Skeletal muscle cell (primary cell): ENCODE measurements around the gene HCK.
A peak's percentile ranks its signal among the peaks of the same experiment; 100 is the strongest.
"Not testable (repeated sequence)": the region's sequence is repeated elsewhere in the genome, so short reads cannot be mapped to it uniquely, and the experiment has no call there.

Source experiments
- DNase-seq: peaks from one replicate; pipeline ENCODE4 v3.0.0-alpha.2; 2010; ENCODE audit warnings: low read depth
- H3K4me3 ChIP-seq: 2 replicates; pipeline ENCODE4 v1.5.1; 2011; ENCODE audit warnings: low read depth, mild to moderate bottlenecking, control low read depth, low read length, moderate library complexity

Gene HCK

DNA sequence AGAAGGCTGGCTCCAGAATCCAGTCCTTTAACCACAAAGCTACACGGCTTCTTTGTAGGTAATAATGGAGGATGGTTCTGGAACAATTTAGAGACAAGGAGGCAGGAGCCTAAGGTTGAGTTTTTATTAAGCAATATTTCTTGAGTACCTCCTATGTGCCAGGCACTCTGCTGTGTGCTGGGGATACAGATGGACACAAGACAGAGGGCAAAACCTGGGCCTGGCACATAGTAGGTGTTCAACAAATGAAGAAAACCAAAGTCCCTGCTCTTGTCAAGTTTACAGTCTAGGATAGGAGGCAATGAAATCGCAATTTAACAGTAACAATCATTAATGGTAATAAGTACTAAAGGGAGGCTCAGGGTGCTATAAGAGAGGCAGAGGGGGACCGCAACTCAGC, 24.4 kb upstream of the HCK start:
- H3K4me3 ChIP-seq, result no peak overlapping the region
- DNase-seq, result no peak

DNA sequence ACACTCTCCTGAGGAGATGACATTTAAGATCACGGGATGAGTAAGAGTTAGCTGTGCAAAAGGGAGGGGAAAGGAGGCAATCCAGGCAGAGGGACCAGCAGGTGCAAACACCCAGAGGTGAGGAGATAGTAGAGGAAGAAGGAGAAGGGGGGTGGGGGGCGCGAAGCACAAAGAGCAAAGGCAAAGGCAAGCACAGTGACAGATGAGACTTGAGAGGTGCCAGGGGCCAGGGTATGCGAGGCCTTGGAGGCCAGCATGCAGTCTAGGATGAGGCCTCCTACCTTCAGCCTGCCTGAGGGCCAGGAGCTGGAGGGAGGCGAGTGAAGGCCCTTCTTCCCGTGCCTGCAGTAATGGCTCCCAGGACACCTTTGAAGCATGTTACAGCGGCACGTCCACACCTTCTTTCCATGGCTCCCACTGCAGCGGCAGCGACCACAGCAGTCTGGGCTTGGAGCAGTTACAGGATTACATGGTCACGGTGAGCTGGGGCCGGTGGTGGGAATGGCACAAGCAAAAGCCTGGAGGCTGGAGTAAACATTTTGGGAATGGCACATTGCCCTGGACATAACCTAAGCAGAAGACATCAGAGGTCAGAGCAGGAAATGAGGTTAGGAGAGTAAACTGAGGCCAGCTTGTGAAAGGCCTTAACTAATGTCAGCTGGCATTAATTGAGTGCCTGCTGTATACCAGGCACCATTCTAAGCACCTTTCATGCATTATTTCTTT, 23.2 kb upstream of the HCK start:
- DNase-seq, result no peak
- H3K4me3 ChIP-seq, result no peak overlapping the region

DNA sequence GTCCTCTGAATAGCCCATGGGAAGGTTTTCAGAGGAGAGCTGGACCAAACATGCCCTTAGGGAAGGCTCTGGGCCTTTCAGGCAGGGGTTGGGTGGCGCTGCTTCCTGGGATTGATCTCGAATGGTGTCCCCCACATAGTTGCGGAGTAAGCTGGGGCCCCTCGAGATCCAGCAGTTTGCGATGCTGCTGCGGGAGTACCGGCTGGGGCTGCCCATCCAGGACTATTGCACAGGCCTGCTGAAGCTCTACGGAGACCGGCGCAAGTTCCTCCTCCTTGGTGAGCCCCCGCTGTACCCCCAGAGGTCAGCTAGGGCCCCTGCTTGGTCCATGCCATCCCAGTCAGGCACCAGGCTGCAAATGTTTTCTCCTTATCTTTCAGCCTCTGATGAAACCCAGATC, 22.5 kb upstream of the HCK start:
- DNase-seq, result no peak
- no peak overlapping the region for H3K4me3 ChIP-seq

DNA sequence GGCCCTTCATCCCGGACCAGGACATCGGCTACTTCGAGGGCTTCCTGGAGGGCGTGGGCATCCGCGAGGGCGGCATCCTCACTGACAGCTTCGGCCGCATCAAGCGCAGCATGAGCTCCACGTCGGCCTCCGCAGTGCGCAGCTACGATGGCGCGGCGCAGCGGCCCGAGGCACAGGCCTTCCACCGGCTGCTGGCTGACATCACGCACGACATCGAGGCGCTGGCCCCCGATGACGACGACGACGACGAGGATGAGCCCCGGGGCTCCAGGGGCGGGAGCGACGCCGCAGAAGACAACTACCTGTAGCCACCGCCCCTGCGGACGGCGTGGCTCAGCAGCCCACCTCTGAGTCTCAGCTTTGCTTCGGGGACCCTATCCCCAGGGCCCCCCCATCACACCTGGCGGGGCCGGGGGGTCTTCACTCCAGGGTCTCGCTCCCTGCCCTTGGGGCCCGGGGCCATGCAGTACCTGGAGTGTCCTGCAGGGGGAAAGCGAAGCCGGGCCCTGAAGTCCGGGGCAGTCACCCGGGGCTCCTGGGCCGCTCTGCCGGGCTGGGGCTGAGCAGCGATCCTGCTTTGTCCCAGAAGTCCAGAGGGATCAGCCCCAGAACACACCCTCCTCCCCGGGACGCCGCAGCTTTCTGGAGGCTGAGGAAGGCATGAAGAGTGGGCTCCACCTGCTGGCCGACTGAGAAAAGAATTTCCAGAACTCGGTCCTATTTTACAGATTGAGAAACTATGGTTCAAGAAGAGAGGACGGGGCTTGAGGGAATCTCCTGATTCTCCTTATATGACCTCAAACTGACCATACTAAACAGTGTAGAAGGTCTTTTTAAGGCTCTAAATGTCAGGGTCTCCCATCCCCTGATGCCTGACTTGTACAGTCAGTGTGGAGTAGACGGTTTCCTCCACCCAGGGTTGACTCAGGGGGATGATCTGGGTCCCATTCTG, 20.8 kb upstream of the HCK start:
- H3K4me3 ChIP-seq, result peak overlapping the region; percentile 33
- DNase-seq, result peak; percentile 11

DNA sequence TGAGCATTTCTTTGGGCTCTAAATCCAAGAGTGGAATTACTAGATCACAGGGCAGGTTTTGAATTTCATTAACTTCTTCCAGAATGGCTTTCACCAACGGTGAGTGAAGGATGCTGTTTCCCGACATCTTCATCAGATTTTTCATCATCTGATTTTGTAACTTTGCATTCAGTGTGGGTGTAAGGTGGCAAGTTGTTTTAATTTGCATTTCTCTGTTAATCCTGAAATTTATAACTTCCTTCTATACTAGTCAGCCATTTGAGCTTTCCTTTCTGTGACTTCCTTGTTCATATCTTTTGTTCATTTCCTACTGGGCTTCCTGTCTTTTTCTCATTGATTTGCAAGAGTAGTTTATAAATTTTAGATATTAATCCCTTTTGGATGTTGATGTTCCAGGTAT, 18.7 kb upstream of the HCK start:
- no peak overlapping the region for H3K4me3 ChIP-seq
- no peak for DNase-seq

DNA sequence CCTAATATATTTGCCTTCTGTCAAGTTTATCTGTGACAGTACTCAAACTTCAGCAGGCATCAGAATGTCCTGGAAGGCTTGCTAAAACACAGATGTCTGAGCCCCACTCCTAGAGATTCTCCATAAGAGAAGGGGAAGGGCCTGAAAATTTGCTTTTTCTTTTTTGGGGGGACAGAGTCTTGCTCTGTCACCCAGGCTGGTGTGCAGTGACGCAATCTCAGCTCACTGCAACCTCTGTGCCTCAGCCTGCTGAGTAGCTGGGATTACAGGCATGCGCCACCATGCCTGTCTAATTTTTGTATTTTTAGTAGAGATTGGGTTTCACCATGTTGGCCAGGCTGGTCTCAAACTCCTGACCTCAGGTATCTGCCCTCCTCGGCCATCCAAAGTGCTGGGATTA, 18.3 kb upstream of the HCK start:
- DNase-seq, result not testable (repeated sequence)

DNA sequence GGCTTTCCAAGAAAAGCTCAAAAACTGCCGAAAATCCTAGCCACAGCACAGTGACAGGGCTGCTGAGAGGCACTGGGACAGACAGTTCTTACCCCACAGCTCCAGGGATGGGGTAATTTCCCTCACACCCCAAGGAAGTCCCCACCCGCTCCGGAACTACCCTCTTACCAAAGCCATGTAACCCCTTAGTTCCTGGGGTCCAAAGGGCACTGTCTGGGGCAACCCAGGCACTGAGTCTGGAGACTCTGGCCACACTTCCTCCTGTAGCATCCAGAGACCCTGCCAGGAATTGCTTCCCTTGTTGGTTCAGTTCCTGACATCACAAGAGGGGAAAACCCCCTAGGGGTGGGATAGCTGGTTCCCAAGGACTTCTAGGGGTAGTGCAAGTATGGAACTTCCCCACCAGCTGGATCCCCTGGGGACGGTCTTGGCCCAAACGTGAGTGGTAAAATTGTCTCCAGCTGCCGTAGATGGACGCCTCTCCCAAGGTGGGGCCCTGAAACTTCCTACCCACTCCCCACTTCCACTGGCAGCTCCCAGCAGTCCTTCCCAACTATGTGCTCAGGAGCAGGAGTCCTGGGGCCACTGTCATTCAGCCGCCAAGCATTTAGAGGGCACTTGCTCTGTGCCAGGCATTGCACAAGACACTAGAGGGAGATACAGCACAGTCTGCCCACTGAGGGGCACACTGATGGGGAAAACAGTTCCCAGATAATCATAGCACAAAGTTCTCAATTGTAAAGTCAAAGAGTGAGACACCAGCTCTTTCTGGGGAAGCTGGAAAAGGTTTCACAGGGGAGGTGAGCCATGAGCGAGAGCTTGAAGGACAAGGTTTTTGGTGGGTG, 17.2 kb upstream of the HCK start:
- H3K4me3 ChIP-seq, result no peak overlapping the region
- no peak for DNase-seq

More for the DNA sequence above, 18.3 kb upstream of the HCK start:
- not testable (repeated sequence) for H3K4me3 ChIP-seq

DNA sequence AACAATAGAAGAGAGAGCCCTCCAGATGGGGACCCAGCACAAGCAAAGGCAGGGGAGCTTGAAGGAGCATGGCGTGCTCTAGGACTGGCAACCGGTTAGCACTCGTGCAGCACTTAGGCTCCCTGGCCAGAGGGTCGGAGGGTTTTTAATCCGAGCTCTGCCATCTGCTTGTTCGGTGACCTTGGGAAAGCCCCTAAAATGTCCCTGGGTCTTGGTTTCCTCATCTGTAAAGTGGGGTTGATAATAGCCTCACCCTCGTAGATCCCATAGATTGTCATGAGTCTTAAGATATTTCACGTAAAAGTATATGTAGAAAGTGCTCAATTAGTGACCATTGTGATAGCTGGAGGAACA, 16.6 kb upstream of the HCK start:
- H3K4me3 ChIP-seq, result no peak overlapping the region
- no peak for DNase-seq

DNA sequence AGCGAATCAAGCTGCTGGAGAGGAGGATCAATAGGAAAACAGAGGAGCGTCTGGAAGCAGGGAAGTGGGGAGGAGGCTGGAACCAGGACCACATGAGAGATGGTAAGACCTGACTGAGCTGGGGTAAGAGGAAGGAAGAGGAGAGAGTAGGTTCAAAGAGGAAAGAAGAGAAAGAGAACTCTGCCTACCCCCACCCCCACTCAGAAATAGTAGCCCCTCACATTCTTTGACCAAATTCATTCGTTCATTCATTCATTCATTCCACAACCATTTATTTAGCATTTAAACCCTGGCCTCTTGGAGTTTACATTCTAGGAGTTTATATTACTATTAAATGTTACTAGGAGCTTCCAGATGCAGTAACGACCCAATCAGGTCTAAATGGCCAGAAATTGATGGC, 15.8 kb upstream of the HCK start:
- H3K4me3 ChIP-seq, result no peak overlapping the region
- no peak for DNase-seq

DNA sequence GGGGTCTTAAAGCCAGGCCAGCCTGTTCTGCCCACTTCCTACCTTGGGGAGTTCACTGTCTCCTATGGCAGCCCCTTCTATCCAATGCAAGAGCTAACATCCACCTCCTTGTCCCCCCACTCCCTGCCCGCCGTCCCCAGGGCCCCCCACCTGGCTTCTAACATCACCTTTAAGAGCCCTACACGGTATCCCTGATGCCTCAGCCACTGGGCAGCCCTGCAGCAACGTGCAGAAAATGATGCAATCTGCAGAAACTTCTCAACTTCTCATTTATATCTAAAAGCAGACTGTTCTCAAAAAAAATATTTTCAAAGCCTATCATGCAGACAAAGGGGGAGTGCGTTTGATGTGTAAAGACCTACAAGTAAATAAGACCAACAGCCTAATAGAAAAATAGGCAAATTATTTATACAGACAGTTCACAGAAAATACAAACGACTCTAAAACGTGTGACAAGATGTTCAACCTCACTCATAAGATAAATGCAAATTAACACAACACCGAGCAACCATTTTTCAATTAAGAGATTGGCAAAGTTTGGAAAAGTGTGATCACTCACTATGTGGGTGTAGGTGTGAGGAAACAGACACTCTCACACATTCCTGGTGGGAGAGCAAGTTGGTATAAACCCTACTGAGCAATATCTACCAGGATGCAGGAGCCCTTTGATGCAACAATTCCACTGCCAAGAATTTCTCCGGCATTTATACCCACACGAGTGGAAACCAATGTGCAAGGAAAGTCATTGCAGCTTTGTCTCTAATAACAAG, 15.1 kb upstream of the HCK start:
- peak; percentile 13 for DNase-seq
- no peak overlapping the region for H3K4me3 ChIP-seq

DNA sequence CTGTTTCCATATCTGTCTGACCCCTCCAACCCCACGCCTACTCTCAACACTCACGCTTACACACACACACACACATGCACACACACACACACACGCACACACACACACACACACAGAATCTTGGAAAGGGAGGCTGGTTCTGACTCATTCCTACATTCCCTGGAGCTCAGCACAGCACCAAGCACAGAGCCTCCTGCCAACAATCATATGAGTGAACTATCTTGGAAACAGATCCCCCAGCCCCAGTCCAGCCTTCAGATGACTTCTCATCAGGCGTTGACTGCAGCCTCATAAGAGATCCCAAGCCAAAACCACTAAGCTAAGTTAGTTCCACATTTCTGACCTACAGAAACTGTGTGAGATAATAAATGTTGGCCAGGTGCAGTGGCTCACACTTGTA, 14.1 kb upstream of the HCK start:
- H3K4me3 ChIP-seq, result no peak overlapping the region
- DNase-seq, result peak; percentile 24

DNA sequence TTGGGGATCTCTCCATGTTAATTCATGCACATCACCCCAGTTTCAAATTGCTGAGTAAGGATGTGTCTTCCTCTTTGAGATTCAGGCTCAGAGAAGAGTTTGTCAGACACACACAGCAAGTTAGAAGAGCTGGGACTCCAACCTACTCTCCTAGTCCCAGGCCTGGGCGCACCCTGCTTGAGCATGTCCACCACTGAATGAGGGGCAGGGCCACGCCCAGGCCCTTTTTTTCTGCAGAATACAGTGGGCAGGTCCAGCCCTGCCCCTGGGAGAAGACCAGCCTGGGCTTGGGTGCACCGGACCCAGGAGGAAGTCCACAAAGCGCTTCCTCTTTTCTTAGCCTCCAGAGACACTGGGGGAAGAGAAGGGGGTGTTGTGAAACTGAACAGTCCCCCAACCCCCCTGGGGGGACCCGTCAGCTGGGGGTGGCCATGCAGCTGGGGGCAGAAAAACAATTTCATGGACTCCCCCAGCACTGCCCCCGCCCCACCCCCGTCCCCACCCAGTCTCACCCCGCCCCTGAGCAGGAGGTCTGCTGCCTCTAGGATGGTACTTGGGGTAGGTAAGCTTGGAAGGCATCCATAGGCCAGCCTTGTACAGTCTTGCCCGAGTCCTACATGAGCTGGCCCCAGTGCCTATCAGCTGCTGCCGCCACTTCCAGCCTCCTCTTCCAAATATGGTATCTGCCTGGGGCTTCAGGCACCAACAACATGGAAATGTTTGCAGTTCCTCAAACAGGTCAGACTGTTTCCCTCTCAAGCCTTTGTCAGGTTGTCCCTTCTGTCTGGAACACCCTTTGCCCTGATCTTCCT, 11.7 kb upstream of the HCK start:
- DNase-seq, result no peak
- no peak overlapping the region for H3K4me3 ChIP-seq

DNA sequence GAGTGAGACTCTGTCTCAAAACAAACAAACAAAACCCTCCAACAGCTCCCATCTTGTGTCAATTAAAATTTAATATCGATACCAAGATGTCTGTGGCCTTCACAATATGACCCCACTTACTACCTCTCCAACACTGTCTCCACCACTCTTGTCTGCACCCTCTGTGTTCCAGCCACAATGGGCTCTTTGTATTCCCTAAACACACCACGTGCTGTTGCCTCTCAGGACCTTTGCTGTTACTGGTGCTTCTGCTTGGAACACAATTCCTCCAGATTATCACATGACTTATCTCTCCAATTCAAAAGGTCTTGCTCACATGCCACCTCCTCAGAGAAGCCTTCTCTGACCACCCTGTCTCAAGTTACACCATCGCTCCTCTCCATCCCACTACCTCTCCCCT, 6.0 kb upstream of the HCK start:
- no peak overlapping the region for H3K4me3 ChIP-seq
- DNase-seq, result no peak

DNA sequence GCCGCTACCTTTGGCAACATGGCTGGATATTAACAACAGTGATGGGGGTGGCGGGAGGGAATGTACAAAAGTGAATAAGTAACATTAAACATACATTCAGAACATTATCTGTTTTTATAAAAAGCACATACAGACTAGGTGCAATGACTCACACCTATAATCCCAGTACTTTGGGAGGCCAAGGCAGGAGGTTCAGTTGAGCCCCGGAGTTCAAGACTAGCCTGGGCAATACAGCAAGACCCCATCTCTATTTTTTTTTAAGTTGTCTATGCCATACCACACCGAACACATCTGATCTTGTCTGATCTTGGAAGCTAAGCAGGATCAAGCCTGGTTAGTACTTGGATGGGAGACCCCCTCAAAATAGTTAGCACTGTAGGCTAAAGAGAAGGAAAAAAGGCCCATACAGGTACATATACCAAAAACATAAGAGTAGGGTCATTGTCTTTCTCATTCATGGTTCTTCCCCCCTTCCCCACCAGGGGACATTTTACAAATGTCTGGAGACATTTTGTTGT, 1.7 kb upstream of the HCK start:
- no peak for DNase-seq

DNA sequence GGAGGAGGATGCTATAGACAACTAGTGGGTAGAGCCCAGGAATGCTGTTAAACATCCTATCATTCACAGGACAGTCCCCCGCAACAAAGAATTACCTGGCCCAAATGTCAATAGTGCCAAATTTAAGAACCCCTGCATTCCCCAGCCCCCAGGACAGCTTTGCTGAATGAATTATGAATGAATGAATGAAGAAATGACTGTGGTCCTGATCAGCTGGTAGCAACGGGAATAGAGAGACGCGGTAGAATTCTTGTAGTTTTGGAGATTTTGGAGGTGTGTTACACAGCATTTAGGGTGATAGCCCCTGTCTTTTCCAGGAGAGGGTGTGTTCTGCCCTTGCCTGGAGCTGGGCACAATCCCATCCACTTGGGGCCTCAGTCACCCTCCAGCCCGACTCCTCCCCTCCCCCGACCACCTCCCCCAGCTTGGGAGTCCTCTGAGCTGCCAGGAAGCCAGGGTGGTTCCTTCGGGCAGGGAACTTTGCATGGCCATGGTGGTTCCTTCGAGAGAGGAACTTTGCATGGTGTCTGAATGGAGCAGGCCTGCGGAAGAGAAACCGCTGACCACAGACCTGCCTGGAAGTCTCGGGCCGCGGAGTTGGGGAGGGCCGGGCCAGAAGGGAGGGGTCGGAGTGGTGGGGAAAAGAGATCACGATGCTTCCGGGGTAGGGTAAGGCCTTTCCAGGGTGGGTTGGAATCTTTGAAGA, 1.0 kb upstream of the HCK start:
- H3K4me3 ChIP-seq, result no peak overlapping the region
- DNase-seq, result no peak

More for the DNA sequence above, 1.7 kb upstream of the HCK start:
- H3K4me3 ChIP-seq, result no peak overlapping the region

DNA sequence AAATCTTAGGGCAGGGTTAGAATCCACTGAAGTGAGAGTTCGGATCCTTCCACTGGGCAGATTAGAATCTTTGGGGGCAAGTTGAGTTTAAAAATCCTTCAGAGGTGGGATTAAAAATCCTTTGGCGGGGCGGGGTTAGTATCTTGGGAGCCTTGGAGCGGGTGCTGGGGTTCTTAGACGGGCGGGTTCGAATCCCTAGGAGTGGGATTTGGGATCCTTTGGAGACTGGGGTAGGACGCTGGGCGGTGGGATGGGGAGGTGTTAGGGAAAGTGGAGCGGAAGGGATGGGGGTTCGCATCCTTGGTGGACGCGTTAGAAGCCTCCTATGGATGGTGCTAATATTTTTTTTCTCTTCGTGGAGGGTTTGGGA, 337 bp upstream of the HCK start:
- no peak overlapping the region for H3K4me3 ChIP-seq
- DNase-seq, result no peak

DNA sequence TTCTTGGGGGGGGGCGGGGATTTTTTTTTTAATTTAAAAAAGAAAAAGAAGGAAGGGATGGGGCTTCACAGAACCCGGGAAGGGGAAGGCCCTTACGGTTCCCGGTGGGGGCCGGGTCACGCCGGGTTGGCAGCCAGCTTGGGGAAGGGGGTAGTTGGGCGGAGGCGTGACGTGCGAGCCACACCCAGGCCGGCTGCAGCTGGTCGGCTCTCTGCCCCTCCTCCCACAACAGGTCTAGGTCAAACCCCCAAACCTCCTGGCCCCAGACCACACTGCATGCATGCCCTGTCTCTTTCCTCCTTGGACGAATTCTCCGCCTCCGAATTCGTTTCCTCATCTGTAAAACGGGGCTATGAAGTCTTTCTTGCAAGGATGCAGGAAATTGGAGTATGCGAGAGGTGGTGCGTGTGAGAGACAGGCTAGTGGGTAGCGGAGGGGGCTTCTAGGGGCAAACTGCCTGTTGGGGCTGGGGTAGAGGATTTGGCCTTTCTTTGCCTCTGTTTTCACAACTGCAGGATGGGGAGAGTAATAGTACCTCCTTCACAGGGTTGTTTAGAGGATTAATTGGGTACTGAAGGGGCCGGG, 828 bp downstream of the HCK start:
- no peak for DNase-seq

More for the DNA sequence above, 828 bp downstream of the HCK start:
- H3K4me3 ChIP-seq, result no peak overlapping the region
